Urothelium cell line (cell line): Measurements from ENCODE around the gene RORC.

Experiments used
- DNase-seq: peaks from one replicate; pipeline ENCODE4 v3.0.0; 2011; ENCODE audit warnings: low spot score, mixed read lengths
- FAIRE-seq: peaks from 2 replicates; lab custom pipeline; 2011; peaks lifted over from hg19 to GRCh38; lab: Jason Lieb, UNC

The RORC gene

GRCh38 chr1:151849126-151849525, 17.5 kb upstream of the RORC start:
- DNase-seq, result no peak
- no peak for FAIRE-seq

GRCh38 chr1:151847867-151848596, 16.4 kb upstream of the RORC start:
- no peak for FAIRE-seq
- no peak for DNase-seq

GRCh38 chr1:151846686-151847237, 15.2 kb upstream of the RORC start:
- FAIRE-seq, result no peak
- DNase-seq, result no peak

GRCh38 chr1:151846062-151846568, 14.5 kb upstream of the RORC start:
- FAIRE-seq, result no peak
- peak; percentile 73 for DNase-seq

- FAIRE-seq (no peak), DNase-seq (no peak)
Measured at GRCh38 chr1:151843398-151843797, 11.8 kb upstream of the RORC start.

GRCh38 chr1:151841141-151841540, 9.5 kb upstream of the RORC start:
- FAIRE-seq, result no peak
- DNase-seq, result peak; percentile 73

- FAIRE-seq (no peak), DNase-seq (no peak)
Measured at GRCh38 chr1:151840421-151840820, 8.8 kb upstream of the RORC start.

- DNase-seq, result no peak
- no peak for FAIRE-seq
Measured at GRCh38 chr1:151839457-151840403, 8.1 kb upstream of the RORC start, which contains the start of gene C2CD4D. C2CD4D (minus strand) TSS chr1:151839820; CDS start chr1:151838989, 831 bp downstream.

- DNase-seq (no peak), FAIRE-seq (no peak)
Measured at GRCh38 chr1:151839082-151839412, 7.4 kb upstream of the RORC start.

- FAIRE-seq (no peak), DNase-seq (no peak)
Measured at GRCh38 chr1:151838222-151839081, 6.8 kb upstream of the RORC start.

- FAIRE-seq, result no peak
- DNase-seq, result no peak
Measured at GRCh38 chr1:151837884-151838221, 6.3 kb upstream of the RORC start.

GRCh38 chr1:151837197-151837596, 5.6 kb upstream of the RORC start:
- no peak for DNase-seq
- no peak for FAIRE-seq

- no peak for FAIRE-seq
Measured at GRCh38 chr1:151835596-151835995, 4.0 kb upstream of the RORC start.

GRCh38 chr1:151834239-151834638, 2.6 kb upstream of the RORC start:
- DNase-seq (no peak), FAIRE-seq (no peak)

More at GRCh38 chr1:151835596-151835995, 4.0 kb upstream of the RORC start:
- no peak for DNase-seq

- FAIRE-seq, result no peak
- no peak for DNase-seq
Measured at GRCh38 chr1:151833172-151833900, 1.7 kb upstream of the RORC start.

- no peak for FAIRE-seq
- DNase-seq, result peak; percentile 44
Measured at GRCh38 chr1:151832318-151832980, 847 bp upstream of the RORC start.

GRCh38 chr1:151831256-151831591, 378 bp downstream of the RORC start:
- DNase-seq (no peak), FAIRE-seq (no peak)

GRCh38 chr1:151830055-151830454, 1.5 kb downstream of the RORC start:
- FAIRE-seq (no peak), DNase-seq (no peak)

- DNase-seq (no peak), FAIRE-seq (no peak)
Measured at GRCh38 chr1:151829352-151830046, 2.1 kb downstream of the RORC start.
